ENCODE data around the gene SPOCK1.
A peak's percentile ranks its signal among the peaks of the same experiment; 100 is the strongest.

Gene SPOCK1

GRCh38 chr5:137095597-137095996 lies 403.5 kb downstream of the SPOCK1 start:
- FAIRE-seq = no peak

GRCh38 chr5:137092831-137093230 lies 406.3 kb downstream of the SPOCK1 start:
- FAIRE-seq = no peak

DNA sequence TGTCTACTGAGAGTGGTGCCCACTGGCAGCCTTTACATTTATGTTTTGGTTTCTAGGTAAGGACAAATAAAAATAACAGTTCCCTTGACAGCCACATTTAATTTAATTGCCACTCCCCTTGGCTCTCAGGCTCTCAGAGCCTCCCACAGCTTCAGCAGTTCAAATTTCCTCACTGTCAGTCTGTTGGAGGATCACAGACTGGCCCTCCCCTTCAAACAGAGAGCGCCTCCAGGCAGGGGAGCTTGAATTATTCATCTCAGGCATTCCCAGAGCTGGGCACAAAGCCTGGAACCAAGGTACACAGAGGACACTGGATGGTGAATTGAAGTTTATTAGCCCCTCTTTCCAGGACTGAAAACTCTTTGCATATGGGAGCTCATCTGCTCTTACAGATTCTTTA lies 407.7 kb downstream of the SPOCK1 start:
- no peak for FAIRE-seq

DNA sequence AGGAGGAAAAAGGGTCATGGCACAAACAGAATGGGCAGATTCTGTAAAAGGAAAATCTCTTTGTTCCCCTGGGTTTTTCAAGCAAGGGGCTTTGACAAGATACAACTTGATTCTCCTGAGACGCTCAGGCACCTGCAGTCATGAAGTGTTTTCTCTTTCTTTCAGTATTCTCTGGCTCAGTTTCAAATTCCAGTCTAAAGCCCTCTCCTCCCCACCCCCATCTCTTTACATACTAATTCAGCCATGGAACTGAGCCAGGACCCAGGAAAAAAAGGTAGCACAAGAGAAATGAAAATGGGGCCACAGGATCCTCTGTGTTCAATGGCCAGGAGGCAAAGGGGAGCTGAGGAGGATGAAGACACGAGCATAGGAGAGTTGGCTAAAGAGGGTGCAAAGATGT lies 408.4 kb downstream of the SPOCK1 start:
- no peak for FAIRE-seq

DNA sequence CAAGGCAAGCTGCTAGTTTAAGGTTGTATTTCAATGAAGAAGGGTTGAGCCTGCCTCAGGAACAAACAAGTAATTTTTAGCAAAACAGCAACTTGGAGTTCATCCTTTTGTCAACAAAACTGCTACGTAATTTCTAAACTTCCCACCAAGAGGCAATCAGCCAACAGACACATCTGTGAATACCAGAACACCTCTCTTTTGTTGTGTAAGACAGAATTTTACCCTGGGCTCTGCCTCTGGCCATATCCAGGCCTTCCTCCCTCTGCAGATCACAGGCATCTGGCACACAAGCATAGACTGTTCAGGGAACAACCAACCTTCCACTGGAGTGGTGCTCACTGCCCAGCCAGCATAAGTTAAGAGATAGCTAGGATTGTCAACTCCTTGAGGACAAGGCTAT lies 409.0 kb downstream of the SPOCK1 start:
- FAIRE-seq = no peak

GRCh38 chr5:137088175-137088574 lies 411.0 kb downstream of the SPOCK1 start:
- FAIRE-seq = no peak

GRCh38 chr5:137086342-137086741 lies 412.8 kb downstream of the SPOCK1 start:
- FAIRE-seq = no peak

GRCh38 chr5:137085206-137085605 lies 413.9 kb downstream of the SPOCK1 start:
- FAIRE-seq = no peak

DNA sequence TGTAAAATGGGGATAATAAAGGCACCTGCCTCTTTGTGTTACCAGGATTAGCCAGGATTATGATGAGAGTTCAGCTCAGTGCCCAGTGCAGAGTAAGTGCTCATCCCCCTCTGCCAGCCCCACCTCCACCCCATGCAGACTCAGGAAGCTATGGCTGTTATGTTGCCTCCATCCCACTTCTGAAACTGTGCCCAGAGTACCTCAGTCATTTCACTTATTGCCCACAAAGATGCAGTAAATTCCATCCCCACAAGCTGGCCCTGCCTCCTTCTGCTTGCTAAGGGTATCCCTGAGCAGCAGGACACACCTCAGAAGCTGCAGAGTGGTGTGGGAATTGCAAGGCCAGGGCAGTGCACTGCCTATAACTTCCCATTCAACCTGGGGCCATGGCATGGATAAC lies 415.1 kb downstream of the SPOCK1 start:
- FAIRE-seq = no peak

DNA sequence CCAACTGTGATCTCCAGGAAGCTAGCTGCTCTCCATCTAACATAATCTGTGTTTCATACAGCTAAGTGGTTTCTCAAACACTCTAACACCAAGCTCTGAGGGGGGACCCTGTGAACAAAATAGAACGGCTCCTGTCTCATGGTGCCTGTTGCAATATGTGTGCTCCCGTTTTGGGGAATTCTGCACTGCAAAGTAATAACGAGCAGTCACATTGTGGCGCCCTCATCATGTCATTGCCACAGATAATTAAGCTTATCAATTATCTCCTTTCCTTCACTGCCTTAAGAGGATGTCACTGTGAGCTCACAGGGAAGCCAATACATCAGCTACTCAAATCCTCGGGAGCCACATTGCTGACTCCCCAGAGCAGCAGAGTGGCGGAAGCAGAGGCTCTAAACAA lies 416.2 kb downstream of the SPOCK1 start:
- no peak for FAIRE-seq

- FAIRE-seq = no peak
Measured at GRCh38 chr5:137078171-137078665, 420.9 kb downstream of the SPOCK1 start.

DNA sequence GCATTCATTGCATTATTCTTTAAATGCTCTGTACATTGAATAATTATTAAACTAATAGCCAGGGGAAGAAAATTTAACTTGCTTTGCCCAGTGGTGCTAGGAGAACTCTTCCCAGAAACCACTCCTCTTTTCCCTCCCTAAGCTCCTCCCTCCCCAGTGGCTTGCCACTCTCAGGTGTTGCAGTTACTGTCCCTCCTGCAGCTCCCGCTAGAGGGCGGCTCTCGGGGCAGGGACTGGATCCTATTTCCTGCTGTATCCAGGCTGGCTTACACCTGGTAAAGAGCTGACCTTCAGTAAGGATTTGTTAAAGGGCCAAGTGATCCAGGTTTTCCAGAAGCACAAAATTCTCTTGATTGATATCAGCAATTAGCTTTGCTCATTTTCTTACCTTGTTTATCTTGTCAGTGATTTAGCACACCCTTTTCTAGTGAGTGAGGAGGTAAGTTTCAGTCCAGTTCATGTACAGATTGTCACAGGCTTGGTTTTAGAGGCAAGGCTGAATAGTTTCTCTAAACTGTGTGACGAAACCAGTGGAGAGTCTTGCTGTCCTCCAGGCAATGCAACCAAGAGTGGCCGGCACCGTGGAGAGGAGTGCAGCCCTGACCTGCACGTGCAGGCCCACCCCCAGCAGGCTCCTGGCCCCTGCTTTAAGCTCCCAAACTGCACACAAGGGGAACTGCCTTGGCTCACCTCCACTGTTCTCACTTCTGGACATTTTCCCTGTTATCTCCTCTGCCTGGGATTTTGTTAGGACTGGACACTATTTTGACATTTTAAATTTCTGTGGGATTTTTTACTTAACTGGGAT lies 423.8 kb downstream of the SPOCK1 start:
- FAIRE-seq = peak; percentile 47

DNA sequence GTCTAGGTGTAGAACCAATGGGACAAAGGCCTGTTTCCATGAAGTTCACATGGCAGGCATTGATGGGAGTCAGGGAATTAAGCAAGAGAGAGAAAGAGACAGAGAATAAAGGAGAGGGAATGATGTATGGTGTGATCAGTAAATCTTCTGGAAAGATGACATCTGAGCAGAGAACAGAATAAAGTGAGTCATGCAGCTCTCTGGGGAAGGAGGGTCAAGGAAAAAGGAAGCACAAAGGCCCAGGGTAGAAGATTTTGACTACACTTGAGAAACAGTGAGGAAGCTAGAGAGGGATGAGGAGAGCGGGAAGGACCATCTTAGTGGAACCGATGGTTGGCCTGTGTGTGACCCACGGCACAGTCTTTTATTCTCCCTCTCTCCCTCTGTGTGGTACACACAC lies 425.9 kb downstream of the SPOCK1 start:
- no peak for FAIRE-seq

DNA sequence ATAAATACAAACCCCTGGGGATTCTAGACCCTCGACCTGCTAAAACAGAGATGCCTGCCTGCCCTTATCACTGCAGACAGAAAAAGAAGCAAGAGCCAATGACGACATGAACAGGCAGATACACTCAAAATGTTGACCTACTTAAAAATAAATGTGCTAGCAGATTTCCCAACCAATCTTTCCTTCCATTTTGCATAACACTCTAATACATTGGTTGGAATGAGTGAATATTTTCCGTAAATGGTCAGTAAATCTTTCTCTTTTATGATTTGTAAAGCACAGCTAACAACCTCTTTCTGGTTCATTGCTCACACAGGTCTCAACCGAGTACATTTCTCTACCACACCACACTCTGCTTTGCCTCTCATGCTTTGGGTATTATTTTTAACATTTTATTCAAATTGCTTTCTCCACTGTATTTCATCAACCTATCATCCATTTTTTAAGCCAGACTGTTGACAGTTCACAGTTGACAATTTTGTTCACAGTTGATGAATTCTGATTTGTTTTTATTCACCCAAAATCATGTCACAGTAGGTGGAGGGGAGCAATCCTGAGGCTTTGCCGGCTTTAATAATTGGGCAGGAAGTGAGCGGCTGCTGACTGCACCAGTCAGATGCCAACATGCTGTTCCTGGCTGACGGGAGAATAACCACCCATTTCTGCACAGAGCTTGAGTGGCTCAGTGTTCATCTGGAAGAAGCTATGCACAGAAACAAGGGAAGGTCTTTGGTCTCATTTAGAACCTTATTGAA lies 426.6 kb downstream of the SPOCK1 start:
- FAIRE-seq = peak; percentile 88

DNA sequence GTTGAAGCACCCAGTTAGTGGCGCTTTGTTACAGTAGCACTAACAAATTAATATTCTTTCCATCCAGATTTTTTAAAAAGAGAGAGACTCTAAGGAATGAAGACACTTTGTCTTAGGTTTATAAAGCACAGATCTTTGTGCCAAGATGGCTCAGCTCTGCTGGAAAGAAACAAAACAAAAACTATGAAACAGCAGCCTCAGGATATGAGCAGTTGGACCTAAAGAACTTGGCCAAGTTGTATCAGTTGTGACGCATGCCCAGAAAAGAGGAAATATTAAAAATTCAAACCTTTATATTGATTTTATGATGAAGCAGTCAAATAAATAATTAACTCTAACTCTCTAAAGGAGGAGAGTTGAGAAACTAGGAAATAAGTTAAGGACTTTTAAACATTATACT lies 427.2 kb downstream of the SPOCK1 start:
- FAIRE-seq = peak; percentile 81

- no peak for FAIRE-seq
Measured at GRCh38 chr5:137071526-137071925, 427.6 kb downstream of the SPOCK1 start.

DNA sequence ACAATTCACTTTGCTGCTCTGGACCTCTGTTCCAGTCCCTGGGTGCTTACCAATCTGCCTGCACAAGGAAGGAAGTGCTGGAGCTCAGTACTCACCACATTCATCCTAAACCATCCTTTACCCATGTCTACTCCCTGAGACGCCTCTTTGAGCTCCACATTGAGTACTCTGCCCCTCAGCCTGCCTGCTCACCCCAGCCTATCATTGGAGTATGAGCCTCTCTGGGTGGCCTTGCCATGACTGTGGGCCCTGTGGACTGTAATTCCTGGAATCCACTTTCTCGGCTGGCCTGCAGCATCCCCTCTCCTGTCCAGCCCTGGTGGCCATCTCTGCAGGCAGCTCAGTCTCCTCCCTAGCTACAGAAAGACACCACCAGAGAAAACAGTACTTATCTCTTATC lies 428.6 kb downstream of the SPOCK1 start:
- no peak for FAIRE-seq

DNA sequence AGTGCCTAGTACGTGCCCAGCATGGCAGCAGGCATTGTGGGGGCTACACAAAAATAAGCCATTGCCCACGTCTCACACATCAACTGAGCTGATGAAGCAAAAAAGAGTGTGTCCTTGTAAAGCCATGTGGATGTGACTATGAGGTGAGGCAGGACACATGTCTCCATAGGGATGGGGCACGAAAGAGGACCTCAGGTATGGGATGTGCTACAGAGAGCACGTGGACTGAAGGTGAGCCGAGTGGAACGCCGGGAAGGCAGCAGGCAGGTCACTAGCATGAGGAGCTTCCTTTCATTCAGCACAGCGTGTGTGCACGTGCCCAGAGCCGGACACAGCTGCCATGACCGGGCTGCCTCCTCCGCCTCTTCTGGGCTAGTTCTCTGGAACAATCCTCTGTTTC lies 429.8 kb downstream of the SPOCK1 start:
- FAIRE-seq = no peak

- FAIRE-seq = no peak
Measured at GRCh38 chr5:137061382-137061781, 437.7 kb downstream of the SPOCK1 start.

- no peak for FAIRE-seq
Measured at GRCh38 chr5:137058089-137058488, 441.0 kb downstream of the SPOCK1 start.

- no peak for FAIRE-seq
Measured at GRCh38 chr5:137056676-137057075, 442.4 kb downstream of the SPOCK1 start.

- FAIRE-seq = no peak
Measured at GRCh38 chr5:137055271-137055872, 443.8 kb downstream of the SPOCK1 start.

GRCh38 chr5:137054792-137055191 lies 444.3 kb downstream of the SPOCK1 start:
- no peak for FAIRE-seq

DNA sequence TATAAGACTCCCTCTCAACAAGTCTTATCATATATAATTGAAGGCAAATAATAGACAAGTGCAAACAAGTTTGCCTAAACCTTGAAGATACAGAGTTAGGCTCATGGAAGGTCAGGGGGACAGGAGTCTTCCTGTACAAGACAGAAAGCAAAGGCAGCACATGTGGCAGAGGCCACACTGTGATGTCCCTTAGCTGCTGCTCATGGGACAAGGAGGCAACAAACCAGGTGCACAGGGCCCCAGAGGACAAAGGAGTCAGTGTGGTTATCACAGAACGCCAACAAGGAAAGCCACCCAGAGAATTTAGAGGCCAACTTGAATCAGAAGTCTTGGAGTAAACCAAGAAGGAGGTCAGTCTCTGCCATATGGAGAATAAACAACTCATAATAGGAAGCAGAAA lies 444.8 kb downstream of the SPOCK1 start:
- no peak for FAIRE-seq
